Mucosa of stomach (tissue), 1 donor: ENCODE results near the gene TMEM163.

Source experiments
- H3K27me3 ChIP-seq: one replicate; pipeline ENCODE4 v1.7.0; 2013; ENCODE audit warnings: mild to moderate bottlenecking, low read length; ENCODE audit not compliant: control insufficient read depth, insufficient read depth
- H3K36me3 ChIP-seq: one replicate; pipeline ENCODE4 v1.7.0; 2013; ENCODE audit warnings: low read length; ENCODE audit not compliant: control insufficient read depth, insufficient read depth
- H3K4me1 ChIP-seq: one replicate; pipeline ENCODE4 v1.7.0; 2013; ENCODE audit warnings: mild to moderate bottlenecking, low read length; ENCODE audit not compliant: control insufficient read depth, insufficient read depth
- H3K4me3 ChIP-seq: one replicate; pipeline ENCODE4 v1.7.0; 2013; ENCODE audit warnings: low read length
- H3K9ac ChIP-seq: one replicate; pipeline ENCODE4 v1.7.0; 2013; ENCODE audit warnings: mild to moderate bottlenecking, low read length, moderate library complexity
- H3K9me3 ChIP-seq: one replicate; pipeline ENCODE4 v1.7.0; 2013; ENCODE audit warnings: mild to moderate bottlenecking, low read length, moderate library complexity; ENCODE audit not compliant: control insufficient read depth
- donor health status: Pancreatic carcinoma.

TMEM163 gene

DNA sequence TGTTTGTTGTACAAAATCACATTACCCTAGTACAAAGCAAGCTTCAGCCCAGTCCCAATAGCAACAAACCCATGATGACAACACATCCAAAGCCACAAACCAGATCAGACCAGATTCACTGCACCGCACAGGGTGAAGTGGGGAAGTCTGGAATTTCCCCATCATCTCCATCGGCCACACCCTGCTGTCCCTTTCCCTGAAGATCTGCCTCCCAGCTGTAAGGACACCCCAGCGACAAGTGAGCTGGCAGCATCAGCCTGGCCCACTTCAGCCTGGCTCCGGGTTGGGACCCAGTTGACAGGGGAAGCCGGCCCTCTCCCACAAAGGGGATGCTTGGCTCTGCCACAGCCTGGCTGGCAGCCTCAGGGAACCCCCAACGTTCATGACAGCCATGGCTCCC is 257.3 kb downstream of the TMEM163 start:
- H3K4me1 ChIP-seq = peaks cover 9% of the 10 kb centered on the region
- no peaks in the 10 kb centered on the region for H3K27me3 ChIP-seq
- no peaks in the 10 kb centered on the region for H3K36me3 ChIP-seq
- no peak overlapping the region for H3K9ac ChIP-seq
- no peak overlapping the region for H3K4me3 ChIP-seq
- H3K9me3 ChIP-seq = no peaks in the 10 kb centered on the region

DNA sequence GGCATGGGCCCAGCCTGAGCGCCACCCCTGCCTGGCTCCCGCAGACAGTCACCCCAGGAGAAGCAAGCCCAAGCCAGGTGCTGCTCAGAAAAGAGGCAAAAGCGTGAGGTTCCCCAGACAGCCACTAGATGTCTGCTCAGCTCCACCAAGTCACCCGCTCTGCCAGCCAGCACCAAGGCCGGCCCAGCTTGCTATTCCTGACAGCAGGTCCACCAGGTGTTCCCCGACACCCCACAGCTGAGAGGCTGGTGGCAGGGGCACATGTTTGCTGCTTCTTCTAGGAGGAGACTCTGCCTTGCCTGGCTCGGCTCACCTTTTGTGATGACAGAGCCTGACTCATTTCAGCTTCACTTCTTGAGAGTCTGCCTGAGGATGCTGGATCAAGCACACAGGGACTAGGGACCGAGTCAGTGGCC is 258.2 kb downstream of the TMEM163 start:
- no peaks in the 10 kb centered on the region for H3K36me3 ChIP-seq
- H3K9me3 ChIP-seq = no peaks in the 10 kb centered on the region
- H3K4me1 ChIP-seq = peaks cover 4% of the 10 kb centered on the region
- H3K27me3 ChIP-seq = no peaks in the 10 kb centered on the region
- no peak overlapping the region for H3K4me3 ChIP-seq
- no peak overlapping the region for H3K9ac ChIP-seq

DNA sequence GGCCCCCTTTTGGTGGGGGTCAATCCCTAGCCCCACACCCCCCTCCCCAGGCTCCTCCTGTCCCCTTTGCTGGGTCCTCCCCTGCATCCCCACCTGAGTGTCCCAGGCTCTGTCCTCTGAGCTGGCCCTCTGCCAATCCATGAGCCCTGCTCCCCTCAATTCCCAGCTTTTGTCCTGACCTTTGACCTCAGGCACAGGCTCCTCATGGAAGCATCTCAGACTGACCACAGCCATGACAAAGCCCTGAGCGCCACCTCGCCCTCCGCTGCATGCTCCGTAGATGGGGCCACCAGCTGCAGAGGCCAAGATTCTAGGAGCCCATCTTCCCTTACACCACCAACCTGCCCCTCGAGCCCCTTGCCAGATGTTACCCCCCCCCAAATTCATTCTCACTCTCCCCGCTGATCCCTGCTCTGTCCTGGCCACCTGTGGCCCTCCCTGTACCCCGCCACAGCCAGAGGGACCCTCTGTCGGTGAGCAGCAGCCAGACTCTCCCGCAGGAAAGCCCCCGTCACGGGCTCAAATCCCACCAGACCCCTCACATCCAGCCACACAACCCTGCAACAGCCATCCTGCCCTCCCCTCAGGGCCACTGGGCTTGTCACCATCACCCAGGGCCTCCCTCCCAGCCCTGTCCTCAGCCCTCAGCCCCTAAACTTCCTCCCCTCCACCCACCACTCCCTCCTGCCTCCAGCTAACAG is 258.9 kb downstream of the TMEM163 start:
- no peaks in the 10 kb centered on the region for H3K27me3 ChIP-seq
- no peak overlapping the region for H3K4me3 ChIP-seq
- no peaks in the 10 kb centered on the region for H3K36me3 ChIP-seq
- H3K4me1 ChIP-seq = no peaks in the 10 kb centered on the region
- H3K9ac ChIP-seq = no peak overlapping the region
- H3K9me3 ChIP-seq = no peaks in the 10 kb centered on the region

DNA sequence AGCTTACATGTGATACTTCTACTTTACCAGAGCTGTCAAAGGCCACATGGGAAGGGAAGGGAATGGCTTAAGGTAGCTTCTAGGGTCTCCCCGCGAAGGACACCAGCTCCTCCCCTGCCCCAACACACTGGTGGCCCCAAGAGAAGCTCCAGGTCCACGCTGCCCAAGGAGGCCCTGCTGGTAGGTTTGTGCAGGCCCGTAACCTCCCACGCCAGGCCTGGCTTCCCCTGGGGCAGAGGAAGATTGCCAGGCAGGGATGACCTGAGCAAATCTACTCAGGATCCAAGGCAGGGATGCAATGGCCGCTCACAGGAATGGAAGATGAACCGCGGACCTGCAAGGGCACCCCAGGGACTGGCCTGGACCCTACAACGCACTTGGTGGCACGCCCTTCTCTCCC is 259.9 kb downstream of the TMEM163 start:
- Histone ChIP-seq H3K9me3 (no peaks in the 10 kb centered on the region), H3K4me3 (no peak overlapping the region), H3K27me3 (no peaks in the 10 kb centered on the region), H3K4me1 (no peaks in the 10 kb centered on the region), H3K36me3 (no peaks in the 10 kb centered on the region), H3K9ac (no peak overlapping the region)

DNA sequence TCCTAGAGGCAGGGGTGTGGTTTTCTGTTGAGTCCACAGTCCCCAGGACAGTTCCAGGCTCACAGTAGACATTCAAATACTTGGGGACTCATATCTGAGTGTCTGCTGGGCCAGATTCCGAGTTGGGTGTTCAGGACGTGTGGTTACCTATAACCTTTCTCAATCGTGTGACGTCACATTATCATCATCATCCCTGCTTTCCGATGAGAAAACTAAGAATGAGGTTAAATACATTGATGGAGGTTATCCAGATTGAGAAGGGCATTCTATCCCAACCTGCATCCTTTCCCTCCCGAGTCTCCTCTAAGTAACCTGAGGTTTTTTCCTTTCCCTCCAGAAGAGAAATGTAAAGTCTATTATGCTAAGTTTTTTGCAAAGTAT is 260.3 kb downstream of the TMEM163 start:
- no peaks in the 10 kb centered on the region for H3K27me3 ChIP-seq
- no peak overlapping the region for H3K9ac ChIP-seq
- no peak overlapping the region for H3K4me3 ChIP-seq
- no peaks in the 10 kb centered on the region for H3K36me3 ChIP-seq
- H3K4me1 ChIP-seq = no peaks in the 10 kb centered on the region
- no peaks in the 10 kb centered on the region for H3K9me3 ChIP-seq

DNA sequence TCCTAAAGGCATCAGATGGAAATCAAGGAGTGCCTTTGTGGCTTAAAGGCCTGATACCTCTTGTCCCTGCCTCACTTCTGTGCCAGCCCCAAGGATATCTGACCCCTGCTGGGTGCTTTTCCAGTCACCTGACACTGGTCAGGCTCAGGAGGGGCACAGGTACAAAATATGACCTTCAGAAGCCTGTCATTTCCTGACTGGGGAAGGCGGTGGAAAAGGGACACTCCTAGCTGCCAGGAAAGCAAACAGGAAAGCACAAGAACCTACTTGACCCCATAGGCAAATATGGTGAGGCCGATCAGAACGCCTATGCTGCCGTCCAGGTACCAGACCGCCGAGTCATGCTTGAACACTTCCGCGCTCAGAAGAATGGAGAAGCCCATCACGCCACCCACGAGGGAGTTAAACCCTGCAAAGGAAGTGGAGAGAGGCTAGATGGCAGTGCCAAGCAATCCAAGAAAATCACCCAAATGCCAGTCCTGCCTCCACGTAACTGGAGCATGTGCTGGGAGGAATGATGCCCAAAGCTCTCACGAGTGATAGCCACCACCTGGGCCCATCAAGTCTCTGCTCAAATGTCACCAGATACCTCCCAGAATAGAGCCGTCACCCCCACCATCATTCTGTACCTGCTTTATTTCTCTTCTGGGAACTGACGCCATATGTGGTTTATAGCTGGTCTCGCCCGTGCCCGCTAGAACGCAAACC is 260.9 kb downstream of the TMEM163 start:
- Histone ChIP-seq H3K27me3 (no peaks in the 10 kb centered on the region), H3K9ac (no peak overlapping the region)

DNA sequence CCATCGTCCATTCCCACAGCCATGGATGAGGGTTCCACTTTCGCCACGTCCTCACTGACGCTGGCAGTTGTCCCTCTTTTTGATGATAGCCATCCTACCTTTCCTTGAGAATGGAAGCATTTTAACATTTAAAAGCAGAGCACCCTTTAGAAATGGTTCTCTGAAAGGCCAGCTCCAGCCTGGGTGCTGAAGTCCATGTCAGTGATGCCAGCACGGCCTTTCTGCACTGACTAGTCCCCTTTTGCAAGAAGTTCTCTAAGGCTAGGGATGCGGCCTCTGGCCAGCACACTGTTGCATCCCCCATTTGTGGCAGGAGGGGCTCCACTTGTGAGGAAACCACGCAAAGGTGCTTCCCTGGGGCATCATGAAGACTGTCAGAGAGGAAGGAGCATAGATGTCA is 261.4 kb downstream of the TMEM163 start:
- no peaks in the 10 kb centered on the region for H3K4me1 ChIP-seq
- no peak overlapping the region for H3K4me3 ChIP-seq
- H3K27me3 ChIP-seq = no peaks in the 10 kb centered on the region
- no peak overlapping the region for H3K9ac ChIP-seq
- no peaks in the 10 kb centered on the region for H3K36me3 ChIP-seq
- H3K9me3 ChIP-seq = no peaks in the 10 kb centered on the region

More for the DNA sequence above, 260.9 kb downstream of the TMEM163 start:
- Histone ChIP-seq H3K4me1 (no peaks in the 10 kb centered on the region), H3K36me3 (no peaks in the 10 kb centered on the region), H3K9me3 (no peaks in the 10 kb centered on the region), H3K4me3 (no peak overlapping the region)

DNA sequence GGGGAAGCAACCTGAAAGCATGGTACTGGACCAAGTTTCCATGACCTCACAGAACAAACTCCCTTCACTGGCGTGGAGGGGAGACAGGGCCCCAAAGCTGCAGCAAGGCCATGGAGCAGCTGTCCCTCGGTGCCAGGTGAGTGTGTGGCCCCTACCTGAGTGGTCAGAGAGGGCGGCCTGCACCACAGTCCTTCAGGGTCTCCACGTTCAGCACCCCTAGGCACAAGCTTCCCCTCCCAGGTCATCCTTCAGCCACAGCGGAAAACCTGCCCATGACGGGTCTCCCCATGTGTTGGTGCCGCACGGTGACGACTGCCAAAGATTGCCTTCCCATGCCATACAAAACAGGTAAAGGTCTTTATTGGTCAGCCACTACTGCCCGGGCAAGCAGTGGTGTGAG is 263.4 kb downstream of the TMEM163 start:
- no peaks in the 10 kb centered on the region for H3K27me3 ChIP-seq
- H3K4me1 ChIP-seq = peaks cover 6% of the 10 kb centered on the region
- no peak overlapping the region for H3K9ac ChIP-seq
- no peaks in the 10 kb centered on the region for H3K9me3 ChIP-seq
- no peak overlapping the region for H3K4me3 ChIP-seq
- H3K36me3 ChIP-seq = peaks cover 5% of the 10 kb centered on the region

DNA sequence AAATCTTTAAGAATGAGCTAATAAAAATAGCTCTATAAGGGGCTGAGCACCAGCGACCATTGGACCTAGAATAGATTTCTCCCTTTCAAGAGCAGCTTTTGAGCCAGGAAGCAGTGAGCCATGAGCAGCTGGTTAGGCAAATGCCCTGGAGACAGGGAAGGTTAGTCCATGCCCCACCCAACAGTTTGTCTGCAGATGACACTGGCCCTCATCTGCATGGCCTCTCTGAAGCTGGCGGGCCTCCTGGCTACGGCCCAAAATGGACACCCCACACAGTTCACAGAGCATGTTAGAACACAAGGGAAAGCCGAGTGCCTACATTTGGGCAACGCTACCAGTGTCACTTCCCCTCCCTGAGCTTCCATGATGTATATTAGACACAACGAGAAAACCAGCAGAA is 263.9 kb downstream of the TMEM163 start:
- no peaks in the 10 kb centered on the region for H3K27me3 ChIP-seq
- no peaks in the 10 kb centered on the region for H3K9me3 ChIP-seq
- peaks cover 6% of the 10 kb centered on the region for H3K4me1 ChIP-seq
- no peak overlapping the region for H3K9ac ChIP-seq
- H3K36me3 ChIP-seq = peaks cover 5% of the 10 kb centered on the region
- H3K4me3 ChIP-seq = no peak overlapping the region

DNA sequence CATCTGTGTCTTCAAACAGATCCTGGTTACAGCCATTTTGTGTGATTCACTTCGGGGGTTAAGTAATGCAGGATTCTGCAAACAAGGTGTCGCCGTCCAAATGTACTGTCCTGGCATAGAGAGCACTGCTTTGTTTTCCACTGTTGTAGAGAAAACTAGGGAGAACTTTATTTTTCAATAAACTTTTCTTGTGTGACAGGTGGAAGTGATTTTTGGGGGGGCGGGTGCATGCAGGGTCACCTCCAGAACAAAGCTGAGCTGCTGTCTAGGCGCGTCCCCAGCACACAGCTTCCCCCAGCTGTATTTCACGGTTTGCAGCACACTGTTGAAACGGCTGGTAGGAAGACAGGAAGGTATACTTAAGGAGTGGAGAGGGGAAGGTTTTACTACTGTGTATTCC is 264.4 kb downstream of the TMEM163 start:
- Histone ChIP-seq H3K4me3 (no peak overlapping the region), H3K36me3 (peaks cover 5% of the 10 kb centered on the region), H3K9me3 (no peaks in the 10 kb centered on the region), H3K9ac (no peak overlapping the region), H3K27me3 (no peaks in the 10 kb centered on the region), H3K4me1 (peaks cover 6% of the 10 kb centered on the region)

DNA sequence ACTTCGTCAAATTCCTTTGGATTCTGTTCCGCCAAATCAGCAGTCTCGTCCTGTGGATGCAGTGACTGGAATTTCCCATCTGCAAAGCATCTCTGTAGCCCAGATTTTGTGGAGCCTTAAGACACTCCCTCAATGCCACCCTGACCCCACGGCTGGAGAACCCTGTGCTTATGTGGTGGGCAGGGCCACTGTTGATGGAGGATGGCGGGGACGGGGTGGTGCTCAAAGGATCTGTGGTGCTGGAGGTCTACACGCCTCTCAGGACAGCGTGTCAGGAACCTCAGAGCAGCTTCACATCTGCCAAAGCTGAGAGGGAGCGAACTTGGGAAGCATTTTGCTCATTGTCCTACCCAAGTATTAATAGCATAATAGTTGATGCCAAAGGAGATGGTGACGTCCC is 264.8 kb downstream of the TMEM163 start:
- H3K36me3 ChIP-seq = peaks cover 5% of the 10 kb centered on the region
- no peak overlapping the region for H3K9ac ChIP-seq
- no peaks in the 10 kb centered on the region for H3K27me3 ChIP-seq
- H3K4me1 ChIP-seq = peaks cover 6% of the 10 kb centered on the region
- no peaks in the 10 kb centered on the region for H3K9me3 ChIP-seq
- no peak overlapping the region for H3K4me3 ChIP-seq

DNA sequence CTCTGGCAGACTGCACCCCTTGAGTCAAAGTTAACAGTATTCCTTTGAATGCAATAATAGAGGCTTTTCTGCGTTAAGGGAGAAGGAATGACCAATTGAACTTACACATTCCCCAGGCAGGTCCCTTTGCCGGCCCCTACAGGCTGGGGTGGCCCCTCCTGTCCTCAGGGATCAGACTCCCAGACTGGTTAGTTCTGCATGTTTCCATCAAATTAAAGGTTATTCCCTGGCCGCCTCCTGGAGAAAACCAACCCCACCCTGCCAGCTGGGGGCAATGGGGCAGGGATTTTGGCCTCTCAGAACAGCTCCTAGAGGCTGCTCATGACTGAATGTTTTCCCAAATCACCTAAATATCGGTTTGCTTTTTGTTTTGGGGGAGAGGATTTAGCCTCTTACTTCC is 265.3 kb downstream of the TMEM163 start:
- H3K4me1 ChIP-seq = peaks cover 6% of the 10 kb centered on the region
- peaks cover 5% of the 10 kb centered on the region for H3K36me3 ChIP-seq
- no peak overlapping the region for H3K4me3 ChIP-seq
- no peak overlapping the region for H3K9ac ChIP-seq
- H3K9me3 ChIP-seq = no peaks in the 10 kb centered on the region
- no peaks in the 10 kb centered on the region for H3K27me3 ChIP-seq
